Measurements from ENCODE around the gene NAPSA. TPM values are rescaled to one million over a fixed set of nuclear protein-coding genes. Genes with fewer than 3 reads are reported as not detected.

NAPSA gene
- total and polyA plus RNA-seq, 9 of the 15 experiments (the other 6 are each of a cell fraction or from before 2014, with no cell fraction given), result 0.25 to 1.9 (median 0.69) TPM

- TF ChIP-seq YY1 (IDR thresholded peaks at IDR 0.05; ENCODE audit: borderline replicate concordance in 1 of 3, control insufficient read depth in 1 of 3, extremely low read depth in 1 of 3, insufficient read depth in 3 of 3, insufficient read length in 1 of 3, insufficient replicate concordance in 2 of 3, low read depth in 1 of 3, low read length in 2 of 3) (peak in 1 of 3 experiments; percentile 21), ZNF584 (CRISPR knock-in tag; IDR thresholded peaks at IDR 0.05; ENCODE audit: low read depth) (peak; percentile 51; the same call in 1 of the 2 replicates), TCF15 (CRISPR knock-in tag; IDR thresholded peaks at IDR 0.05) (no peak), MAFK (IDR thresholded peaks at IDR 0.05; ENCODE audit: low read length) (no peak), GTF2A2 (tag; IDR thresholded peaks at IDR 0.05) (no peak), MEIS2 (IDR thresholded peaks at IDR 0.05; ENCODE audit: partially characterized antibody) (no peak), NUFIP1 (IDR thresholded peaks at IDR 0.05; ENCODE audit: partially characterized antibody) (no peak), ELF4 (CRISPR knock-in tag; IDR thresholded peaks at IDR 0.05) (0 out of 2 replicates have a peak, but pooled peaks have one; percentile 50), MYBL2 (IDR thresholded peaks at IDR 0.05; ENCODE audit: low read depth) (no peak), MYBL2 (CRISPR knock-in tag; IDR thresholded peaks at IDR 0.05; ENCODE audit: borderline replicate concordance) (no peak; the same call in 1 of the 2 replicates), ZNF212 (CRISPR knock-in tag; IDR thresholded peaks at IDR 0.05) (no peak), ZNF445 (CRISPR knock-in tag; IDR thresholded peaks at IDR 0.05; ENCODE audit: low read depth) (no peak), WHSC1 (IDR thresholded peaks at IDR 0.05; ENCODE audit: low read length) (no peak), FOXP4 (CRISPR knock-in tag; IDR thresholded peaks at IDR 0.05; ENCODE audit: borderline replicate concordance) (no peak), AFF4 (CRISPR knock-in tag; IDR thresholded peaks at IDR 0.05) (no peak), CBX1 (IDR thresholded peaks at IDR 0.05; ENCODE audit: low read depth) (no peak)
These were observed 8.0 kb downstream of the NAPSA start (continued) for GRCh38 chr19:50357178-50358100.

Data from K562 (cell line).